B cell (primary cell): Measurements from ENCODE around the gene TTC38. TPM values are rescaled to one million over a fixed set of nuclear protein-coding genes. Genes with fewer than 3 reads are reported as not detected.

Experiments used
- ATAC-seq: fragments of 200-7000 bp; cut with Tn5 transposase; one replicate; pipeline ENCODE4 v1.10.0; 2021; ENCODE audit warnings: low read depth, mild to moderate bottlenecking, moderate number of reproducible peaks, moderate library complexity
- CTCF ChIA-PET: fragments of 350-600 bp; sonication (Branson Sonifier 250); formaldehyde crosslinking; loops from one replicate; lab custom pipeline; 2021; ENCODE audit warnings: antibody characterized with exemption, inconsistent platforms; lab: Charles Lee
- POLR2A ChIA-PET: fragments of 350-600 bp; sonication (Branson Sonifier 250); formaldehyde crosslinking; loops from one replicate; lab custom pipeline; 2021; ENCODE audit warnings: antibody characterized with exemption; lab: Charles Lee
- DNase-seq: peaks from one replicate; pipeline ENCODE4 v3.0.0; 2013
- H2AFZ ChIP-seq: 2 replicates; pipeline ENCODE4 v1.6.1; 2012; ENCODE audit warnings: mild to moderate bottlenecking, low read depth, low read length; ENCODE audit not compliant: insufficient read depth, poor library complexity, severe bottlenecking
- H3K27ac ChIP-seq, 2 donors: 1 replicate in 1 of 2; 2 replicates in 1 of 2; pipeline ENCODE4 v1.5.1; 2012 to 2013; ENCODE audit warnings: low read length in 2 of 2, mild to moderate bottlenecking in 2 of 2, moderate library complexity in 1 of 2
- H3K27me3 ChIP-seq, 4 experiments: fragments of 200-600 bp in 1 of 4; sonication (generic) in 1 of 4; replicated peaks in 1 of 4; 1 replicate in 2 of 4; 2 replicates in 2 of 4; pipeline versions ENCODE4 v1.6.1 to v1.7.0; 2013 to 2016; ENCODE audit warnings: low read length in 3 of 4, mild to moderate bottlenecking in 2 of 4, mixed read lengths in 1 of 4, moderate library complexity in 1 of 4; ENCODE audit not compliant: insufficient read depth in 4 of 4, control insufficient read depth in 3 of 4; ENCODE audit errors: control extremely low read depth in 1 of 4
- H3K36me3 ChIP-seq, 2 experiments: replicated peaks in 1 of 2; 1 replicate in 1 of 2; 2 replicates in 1 of 2; pipeline versions ENCODE4 v1.6.1 to v1.7.1; 2013; ENCODE audit warnings: low read length in 1 of 2; ENCODE audit not compliant: insufficient read depth in 2 of 2, control insufficient read depth in 1 of 2; ENCODE audit errors: control extremely low read depth in 1 of 2, extremely low read depth in 1 of 2
- H3K4me1 ChIP-seq, 2 donors: fragments of 200-600 bp in 1 of 2; sonication (generic) in 1 of 2; 1 replicate in 1 of 2; 2 replicates in 1 of 2; pipeline versions ENCODE4 v1.5.1 to v1.6.1; 2013 to 2017; ENCODE audit warnings: low read length in 2 of 2; ENCODE audit not compliant: control insufficient read depth in 2 of 2, insufficient read depth in 2 of 2
- H3K4me2 ChIP-seq: replicated peaks from 2 replicates; pipeline ENCODE3; 2012; ENCODE audit warnings: mild to moderate bottlenecking, low read depth, low read length; ENCODE audit not compliant: poor library complexity, severe bottlenecking
- H3K4me3 ChIP-seq, 5 experiments: fragments of 200-600 bp in 1 of 5; sonication (generic) in 1 of 5; 1 replicate in 3 of 5; 2 replicates in 2 of 5; pipeline versions ENCODE4 v1.5.1 to v1.7.0; 2011 to 2016; ENCODE audit warnings: low read length in 4 of 5, mild to moderate bottlenecking in 4 of 5, low read depth in 2 of 5, control low read depth in 1 of 5, moderate library complexity in 1 of 5; ENCODE audit not compliant: insufficient read depth in 1 of 5; ENCODE audit errors: control extremely low read depth in 1 of 5, extremely low read depth in 1 of 5
- H3K79me2 ChIP-seq: fragments of 200-600 bp; sonication (generic); one replicate; pipeline ENCODE4 v1.6.0; 2016; ENCODE audit warnings: low read length; ENCODE audit not compliant: control insufficient read depth, insufficient read depth
- H3K9ac ChIP-seq: fragments of 200-600 bp; sonication (generic); 2 replicates; pipeline ENCODE4 v1.6.1; 2017; ENCODE audit warnings: mild to moderate bottlenecking, low read length, moderate library complexity
- H3K9me3 ChIP-seq, 3 donors: one replicate each; pipeline versions ENCODE4 v1.6.1 to v1.7.1; 2013; ENCODE audit warnings: low read length in 2 of 3; ENCODE audit not compliant: control insufficient read depth in 2 of 3, insufficient read depth in 1 of 3; ENCODE audit errors: control extremely low read depth in 1 of 3
- H4K20me1 ChIP-seq: 2 replicates; pipeline ENCODE4 v1.6.0; 2012; ENCODE audit warnings: mild to moderate bottlenecking, low read length; ENCODE audit not compliant: insufficient read depth, control insufficient read depth, poor library complexity, severe bottlenecking
- H3K27ac Mint-ChIP-seq: one replicate; pipeline ENCODE4 v1.8.0; 2021; ENCODE audit warnings: mixed read lengths
- H3K27me3 Mint-ChIP-seq: one replicate; pipeline ENCODE4 v1.8.0; 2021; ENCODE audit warnings: mixed read lengths
- H3K4me1 Mint-ChIP-seq: one replicate; pipeline ENCODE4 v1.8.0; 2021; ENCODE audit warnings: mixed read lengths
- H3K4me3 Mint-ChIP-seq: one replicate; pipeline ENCODE4 v1.8.0; 2021; ENCODE audit warnings: mixed read lengths
- H3K9me3 Mint-ChIP-seq: one replicate; pipeline ENCODE4 v1.8.0; 2022; ENCODE audit warnings: mixed read lengths; ENCODE audit not compliant: insufficient read depth
- EZH2 ChIP-seq: IDR thresholded peaks from 2 replicates; pipeline ENCODE4 v1.6.1; 2012; ENCODE audit warnings: borderline replicate concordance, low read depth, mild to moderate bottlenecking, moderate library complexity, low read length; ENCODE audit not compliant: insufficient read depth, poor library complexity, severe bottlenecking
- WGBS: methylation state at CpG from one replicate; pipeline ENCODE4 v1.1.5; 2013; ENCODE audit warnings: missing lambda C conversion rate; ENCODE audit not compliant: insufficient coverage; 5-methylcytosine and 5-hydroxymethylcytosine counted together
- intact Hi-C: fragments of 100-400 bp; cut with micrococcal nuclease; formaldehyde crosslinking; loops from one replicate; pipeline ENCODE4 v1.10.0; 2022
- polyA plus RNA-seq: library from polyadenylated mRNA; depleted of rRNA; stranded (reverse); fragments of >200 nt; gene quantifications from 2 replicates; pipeline ENCODE4 v1.2.3, GENCODE V29; 2012
- total RNA-seq, 2 donors: library from RNA; stranded (reverse); fragments of 120-200 nt in 1 of 2; gene quantifications; 1 replicate in 1 of 2; 2 replicates in 1 of 2; pipeline versions ENCODE4 v1.2.3 to v1.2.4, GENCODE V29; 2013 to 2022

TTC38 gene
- total and polyA plus RNA-seq, 2 donors (not counting 1 experiment from before 2014, with no cell fraction given) = 10.8 to 13.3 TPM

- no peak for TF ChIP-seq EZH2
- ChIA-PET CTCF (interaction anchor here (0.6 kb wide), 1 partner anchor 263 kb away, joined by 4 read pairs; no protein-coding TSS in a partner anchor), POLR2A (interaction anchor here (1.1 kb wide), 1 partner anchor 300 kb away, joined by 3 read pairs; no protein-coding TSS in a partner anchor)
- Histone ChIP-seq H3K9me3 (peaks cover 0 to 4% (median 0%) of the 10 kb centered on the region in 3 donors), H4K20me1 (peaks cover 25% of the 10 kb centered on the region), H3K27ac (peak within 1 kb of the TSS; percentile 67 to 90), H3K36me3 (peaks cover 5 to 25% of the 10 kb centered on the region in 2 experiments), H3K79me2 (peaks cover 44% of the 10 kb centered on the region), H3K4me2 (peak within 1 kb of the TSS; percentile 87), H3K4me3 (peak within 1 kb of the TSS; percentile 66 to 93 (median 88)), H3K4me1 (peaks cover 13 to 16% of the 10 kb centered on the region in 2 donors), H3K27me3 (no peaks in the 10 kb centered on the region), H3K9ac (peak within 1 kb of the TSS; percentile 85), H2AFZ (peak within 1 kb of the TSS; percentile 100)
- under 1% methylated on average over 82 of the region's 93 CpGs for WGBS
- H3K27me3 Mint-ChIP-seq = no peaks in the 10 kb centered on the region
- H3K4me3 Mint-ChIP-seq = peak within 1 kb of the TSS; percentile 91
- H3K27ac Mint-ChIP-seq = peak within 1 kb of the TSS; percentile 90
- intact Hi-C loops = loop anchor here (1.0 kb wide), 1 partner anchor 39 kb away; the partner anchor contains the start of gene GTSE1
- ATAC-seq (peak; percentile 92), DNase-seq (peak; percentile 87)
- no peaks in the 10 kb centered on the region for H3K9me3 Mint-ChIP-seq
- H3K4me1 Mint-ChIP-seq = peaks cover 21% of the 10 kb centered on the region
These were observed 67.7 kb downstream of the TTC38 start, which contains the start of gene TRMU for GRCh38 chr22:46335201-46336118. TRMU (plus strand) TSS chr22:46335714; CDS start chr22:46335765, 51 bp downstream.
